LHCN-M2 (cell line): ENCODE data around the gene NECAB2. TPM values are rescaled to one million over a fixed set of nuclear protein-coding genes. Genes with fewer than 3 reads are reported as not detected.
A peak's percentile ranks its signal among the peaks of the same experiment; 100 is the strongest.

ENCODE experiments used
- DNase-seq: peaks from one replicate; pipeline ENCODE4 v3.0.0-alpha.2; 2012; ENCODE audit warnings: low read depth
- total RNA-seq: library from RNA; depleted of rRNA; stranded (reverse); fragments of >200 nt; gene quantifications from 2 replicates; pipeline ENCODE4 v1.2.3, GENCODE V29; 2014; rRNA removed

Gene NECAB2
- total RNA-seq, 1 experiment from 2014 or later: not detected

DNA sequence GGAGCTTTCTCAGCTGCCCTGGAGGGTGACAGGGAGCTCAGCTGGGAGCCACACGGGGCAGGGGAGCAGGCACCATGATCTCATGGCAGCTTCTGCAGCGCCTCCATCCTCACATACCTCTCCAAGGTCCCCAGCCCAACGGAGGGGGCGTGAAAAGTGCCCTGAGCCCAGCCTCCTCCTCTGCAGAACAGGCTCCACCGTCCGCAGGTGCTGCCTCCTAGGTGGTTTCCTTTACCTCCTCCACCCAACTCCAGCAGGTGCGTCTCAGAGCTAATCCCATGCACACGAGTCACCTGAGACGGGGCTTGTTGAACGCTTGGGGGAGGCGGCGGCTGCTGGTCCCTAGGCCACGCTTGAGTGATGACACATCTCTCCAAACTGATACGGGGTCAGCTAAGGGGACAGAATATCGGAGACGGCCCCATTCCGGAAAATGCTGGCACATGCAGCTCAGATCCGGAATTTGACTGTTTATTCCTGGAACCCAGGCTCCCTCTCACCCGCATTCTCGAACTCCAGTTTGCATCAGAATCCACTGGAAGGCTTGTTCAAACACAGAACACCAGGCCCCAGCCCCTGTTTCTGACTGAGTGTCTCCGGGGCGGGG is 74.9 kb downstream of the NECAB2 start:
- DNase-seq: no peak

DNA sequence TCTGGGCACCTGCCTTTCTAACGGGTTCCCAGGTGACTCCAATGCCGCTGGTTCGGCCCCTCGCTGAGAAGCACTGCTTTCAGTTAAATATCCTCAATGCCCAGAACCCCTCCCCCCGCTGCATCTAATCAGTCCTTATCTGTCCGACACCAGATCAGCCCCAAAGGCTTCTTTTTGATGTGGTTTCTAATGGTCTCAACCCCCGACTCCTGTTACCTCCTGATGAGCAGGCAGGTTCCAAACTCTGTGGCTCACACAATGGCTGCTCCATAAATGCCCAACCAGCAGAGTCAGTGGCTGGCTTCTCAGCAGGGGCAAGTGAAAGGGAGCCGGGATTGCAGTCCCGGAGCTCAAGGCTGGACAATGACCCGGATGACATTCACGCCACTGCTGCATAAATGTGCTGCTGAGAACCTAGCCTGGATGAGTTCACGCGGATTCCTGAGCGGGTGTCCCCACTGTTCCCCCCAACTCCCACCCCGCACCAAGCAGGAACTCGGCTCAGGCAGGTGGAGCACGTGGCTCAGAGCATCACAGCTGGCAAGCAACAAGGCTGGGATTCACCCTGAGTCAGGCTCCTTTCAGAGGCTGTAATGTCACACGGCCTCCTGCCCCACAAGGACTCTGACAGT is 75.6 kb downstream of the NECAB2 start:
- no peak for DNase-seq

DNA sequence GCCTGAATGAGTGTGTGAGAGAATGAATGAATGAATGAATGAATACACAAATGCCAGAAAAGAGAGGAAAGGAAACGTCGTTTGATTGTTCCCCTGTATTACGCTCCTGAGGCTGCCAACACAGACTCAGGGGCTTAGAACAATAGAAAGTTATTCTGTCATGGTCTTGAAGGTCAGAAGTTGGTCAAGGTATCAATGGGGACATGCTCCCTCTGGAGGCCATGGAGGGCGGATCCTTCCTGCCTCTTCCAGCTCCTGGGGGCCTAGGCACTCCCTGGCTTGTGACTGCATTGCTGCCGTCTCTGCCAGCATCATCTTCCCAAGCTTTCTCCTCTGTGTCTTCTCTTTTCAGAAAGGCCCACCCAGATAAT is 76.1 kb downstream of the NECAB2 start:
- peak; percentile 14 for DNase-seq

DNA sequence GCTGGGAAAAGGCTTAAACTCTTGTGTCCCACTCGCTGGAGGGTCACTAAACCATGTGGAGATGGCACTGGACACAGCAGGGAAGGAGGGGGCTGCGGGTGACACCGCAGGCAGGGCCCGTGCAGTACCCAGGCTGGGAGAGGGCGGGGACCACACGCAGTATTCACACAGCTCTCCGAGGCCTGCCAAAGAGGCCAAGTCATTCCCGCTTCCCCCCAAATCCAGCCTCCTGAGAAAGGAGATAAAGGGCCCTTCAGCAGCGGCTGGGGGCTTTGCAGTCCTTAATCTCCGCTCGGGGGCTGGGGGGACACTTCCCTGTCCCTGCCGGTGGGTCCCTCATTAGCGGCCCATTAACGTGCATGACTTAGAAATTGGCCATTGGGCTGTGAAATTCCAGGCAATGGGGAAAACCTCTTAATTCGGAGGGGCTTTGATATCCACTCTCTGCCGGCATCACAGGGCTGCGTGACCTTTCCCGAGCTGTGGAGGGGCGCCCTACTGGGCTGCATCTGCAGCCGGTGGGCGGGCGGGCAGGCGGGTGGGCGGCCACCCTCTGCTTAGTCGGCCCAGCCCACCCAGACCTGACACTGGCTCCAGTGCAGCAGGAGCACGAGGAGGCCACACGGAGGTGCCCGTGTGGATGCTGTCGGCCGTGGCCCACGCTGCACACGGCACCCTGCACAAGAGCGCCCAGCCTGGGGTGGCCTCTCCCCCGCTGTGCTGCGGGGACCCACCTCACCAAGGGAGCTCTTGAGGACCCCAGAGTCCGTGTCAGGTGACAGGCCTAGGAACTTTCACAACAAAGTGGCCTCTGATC is 77.2 kb downstream of the NECAB2 start:
- DNase-seq: no peak

DNA sequence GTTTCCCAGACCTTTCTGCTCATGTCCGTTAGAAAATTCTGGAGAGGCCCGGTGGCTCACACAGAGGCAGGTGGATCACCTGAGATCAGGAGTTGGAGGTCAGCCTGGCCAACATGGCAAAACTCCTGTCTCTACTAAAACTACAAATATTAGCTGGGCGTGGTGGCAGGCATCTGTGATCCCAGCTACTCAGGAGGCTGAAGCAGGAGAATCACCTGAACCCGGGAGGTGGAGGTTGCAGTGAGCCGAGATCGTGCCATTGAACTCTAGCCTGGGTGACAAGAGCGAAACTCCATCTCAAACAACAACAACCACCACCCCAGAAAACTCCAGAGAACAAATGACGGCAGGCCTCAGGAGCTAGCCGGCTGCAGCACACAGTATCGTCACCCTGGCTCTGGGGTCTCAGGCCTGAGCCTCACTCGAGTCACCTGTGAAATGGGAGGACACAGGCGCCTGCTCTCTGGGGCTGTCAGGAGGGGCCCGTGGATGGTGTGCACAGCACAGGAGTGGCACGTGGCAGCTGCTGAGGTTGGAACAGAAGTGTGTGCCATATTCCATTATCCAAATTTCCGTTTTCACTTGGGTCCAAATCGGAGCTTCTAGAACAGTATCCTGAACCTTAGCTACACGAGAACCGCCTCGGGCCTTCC is 77.9 kb downstream of the NECAB2 start:
- DNase-seq: no peak

DNA sequence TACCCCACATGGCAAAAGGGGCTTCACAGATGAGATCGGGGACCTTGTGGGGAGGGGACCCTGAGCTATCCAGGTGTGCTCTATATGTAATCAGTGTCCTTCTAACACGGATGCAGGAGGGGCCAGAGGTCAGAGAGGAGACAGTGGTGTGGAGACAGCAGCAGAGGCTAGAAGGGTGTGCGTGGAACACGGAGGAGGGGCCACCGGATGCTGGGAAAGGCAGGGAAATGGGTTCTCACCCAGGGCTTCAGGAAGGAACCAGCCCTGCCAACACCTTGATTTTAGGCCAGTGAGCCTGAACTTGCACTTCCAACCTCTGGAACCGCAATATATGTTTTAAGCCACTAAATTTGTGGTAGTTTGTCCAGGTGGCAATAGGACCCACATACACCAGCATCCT is 79.2 kb downstream of the NECAB2 start:
- no peak for DNase-seq

DNA sequence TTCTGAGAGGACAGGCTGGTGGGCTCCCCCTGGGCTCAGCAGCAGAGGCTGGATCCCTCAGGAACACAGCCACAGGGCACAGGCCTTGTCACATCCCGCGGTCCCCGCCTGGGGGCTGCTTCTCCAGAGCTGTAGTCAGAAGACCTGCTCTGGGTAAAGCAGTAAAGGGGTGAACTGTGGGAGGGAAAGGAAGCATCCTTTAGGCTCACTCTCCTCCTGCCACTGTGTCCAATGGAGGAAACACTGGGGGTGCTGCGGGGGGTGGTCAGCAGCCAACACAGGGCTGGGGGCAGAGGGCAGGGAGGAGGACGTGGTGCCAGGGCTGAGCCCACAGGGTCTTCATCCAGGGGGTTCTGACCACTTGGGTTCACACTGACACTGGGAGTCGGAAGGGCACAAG is 79.6 kb downstream of the NECAB2 start:
- no peak for DNase-seq

DNA sequence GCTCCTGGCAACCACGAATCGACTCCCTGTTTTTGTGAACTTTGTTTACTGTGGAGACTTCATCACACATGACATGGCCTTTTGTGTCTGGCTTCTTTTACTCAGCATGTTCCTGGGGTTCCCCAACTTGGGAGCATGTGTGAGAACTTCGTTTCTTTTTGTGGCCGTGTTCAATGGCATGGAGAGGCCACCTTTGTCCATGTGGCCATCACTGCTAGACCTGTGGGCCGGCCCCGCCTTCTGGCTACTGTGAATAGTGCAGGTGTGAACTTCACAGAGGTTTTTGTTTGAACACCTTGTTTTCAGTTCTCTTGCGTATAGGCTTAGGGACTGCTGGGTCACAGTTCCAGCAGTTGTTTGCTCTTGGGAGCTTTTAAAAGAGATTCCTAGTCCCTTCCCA is 80.2 kb downstream of the NECAB2 start:
- no peak for DNase-seq

DNA sequence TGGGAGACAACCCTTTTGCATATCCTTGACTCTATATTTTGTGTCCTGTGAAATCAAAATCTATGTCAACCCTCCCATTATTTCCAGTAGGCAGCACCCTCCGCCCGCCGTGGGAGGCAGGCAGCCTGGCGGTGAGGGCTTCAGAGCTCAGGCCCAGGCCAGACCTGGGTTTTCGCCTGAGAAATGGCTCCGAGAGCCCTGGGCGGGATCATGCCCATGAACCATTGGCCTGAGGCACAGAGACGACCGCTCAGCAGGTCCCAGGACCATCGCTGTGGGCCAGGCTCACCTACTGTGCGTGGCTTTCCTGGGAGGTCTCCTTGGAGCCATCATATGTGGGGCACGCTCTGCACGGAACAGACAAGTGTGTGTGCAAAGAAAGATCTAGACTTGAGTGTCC is 80.8 kb downstream of the NECAB2 start:
- no peak for DNase-seq

DNA sequence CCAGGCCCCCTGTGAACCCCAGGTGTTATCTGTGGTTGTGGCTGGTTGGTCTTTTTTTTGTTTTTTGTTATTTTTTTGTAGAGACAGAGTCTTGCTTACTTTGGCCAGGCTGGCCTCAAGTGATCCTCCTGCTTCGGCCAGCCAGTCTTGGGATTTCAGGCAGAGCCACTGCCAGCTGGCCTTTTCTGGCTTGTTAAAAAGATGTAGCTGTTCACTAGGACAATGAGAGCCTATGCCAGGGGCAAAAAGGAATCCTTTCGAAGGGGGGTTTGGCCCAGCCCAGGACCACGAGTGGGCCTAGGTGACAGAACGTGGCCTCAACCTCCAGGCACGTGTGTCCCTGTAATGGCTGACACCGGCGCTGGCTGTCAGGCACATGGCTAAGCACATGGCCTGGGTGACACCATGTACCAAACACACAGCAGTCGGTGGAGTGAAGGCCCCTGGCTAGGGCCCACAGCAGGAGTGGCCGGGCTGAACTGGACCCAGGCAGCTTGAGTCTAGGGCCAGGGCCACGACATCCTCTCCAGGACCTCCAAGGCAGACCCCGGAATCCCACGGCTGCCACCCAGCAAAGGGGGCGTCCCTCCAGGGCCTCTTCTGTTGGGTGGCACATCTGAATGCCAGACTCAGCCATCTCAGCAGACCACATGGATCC is 81.5 kb downstream of the NECAB2 start:
- no peak for DNase-seq

DNA sequence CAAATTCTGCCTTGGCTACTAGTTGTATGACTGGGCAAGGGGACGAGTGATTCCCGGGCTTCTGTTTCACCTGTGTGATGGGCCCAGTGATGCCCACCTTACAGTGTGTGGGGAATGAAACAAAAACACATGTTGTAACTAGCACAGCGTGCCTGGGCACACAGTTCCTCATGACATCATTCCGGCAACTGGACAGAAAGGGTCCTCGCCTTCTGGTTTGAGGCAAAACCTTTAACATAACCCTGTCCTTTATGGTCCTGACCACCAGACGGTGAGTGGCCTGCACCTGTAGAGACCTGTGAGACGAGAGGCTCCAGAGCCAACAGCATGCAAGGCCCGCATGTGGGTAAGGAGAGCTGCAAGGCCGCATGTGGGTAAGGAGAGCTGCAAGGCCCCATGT is 82.3 kb downstream of the NECAB2 start:
- DNase-seq: no peak

DNA sequence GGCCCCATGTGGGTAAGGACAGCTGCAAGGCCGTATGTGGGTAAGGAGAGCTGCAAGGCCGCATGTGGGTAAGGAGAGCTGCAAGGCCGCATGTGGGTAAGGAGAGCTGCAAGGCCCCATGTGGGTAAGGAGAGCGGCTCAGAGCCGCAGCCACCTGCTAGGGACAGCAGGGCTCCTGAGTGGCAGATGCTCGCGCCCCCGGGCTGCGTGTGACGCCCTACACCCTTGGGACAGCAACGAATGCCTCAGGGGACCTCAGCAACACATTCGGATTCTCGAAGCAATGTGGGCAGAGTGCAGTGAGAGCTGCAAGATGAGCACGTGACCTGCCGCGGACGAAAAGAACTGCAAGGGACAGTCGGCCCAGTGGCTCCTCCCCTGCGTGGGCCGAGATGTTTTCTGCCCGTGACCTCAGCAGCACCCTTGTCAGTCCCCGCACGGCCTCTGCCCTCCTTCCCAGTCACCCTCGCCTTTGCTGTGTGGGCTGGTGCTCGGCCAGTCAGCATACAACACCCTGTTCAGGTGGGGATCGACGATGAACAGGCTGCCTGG is 84.1 kb downstream of the NECAB2 start:
- no peak for DNase-seq

Other genes starting within 250 kb of the NECAB2 start
- gene HSBP1, start 160.3 kb upstream of the NECAB2 start, total RNA-seq: 20.1 and 25.7 TPM in 2 replicates
- 2.4 and 2.7 TPM in 2 replicates for gene MLYCD, start 69.1 kb upstream of the NECAB2 start, total RNA-seq
- 5.8 and 6.5 TPM in 2 replicates for gene OSGIN1, start 15.0 kb upstream of the NECAB2 start, total RNA-seq
- gene SLC38A8, start 74.6 kb downstream of the NECAB2 start, total RNA-seq: not detected in 2 replicates
- gene MBTPS1, start 148.7 kb downstream of the NECAB2 start, total RNA-seq: 47.1 and 48.8 TPM in 2 replicates
- 34.4 and 36.3 TPM in 2 replicates for gene HSDL1, start 176.9 kb downstream of the NECAB2 start, total RNA-seq
- 0.06 TPM in 1 of 2 replicates, not detected in the other for gene DNAAF1, start 177.1 kb downstream of the NECAB2 start, total RNA-seq
- gene TAF1C, start 218.8 kb downstream of the NECAB2 start, total RNA-seq: 26.1 and 30.1 TPM in 2 replicates
- gene ADAD2, start 222.9 kb downstream of the NECAB2 start, total RNA-seq: not detected in 2 replicates